Activated CD8-positive, alpha-beta T cell treated with anti-CD3 and anti-CD28 coated beads for 36 hours (primary cell): ENCODE measurements around the gene TFEB. TPM values are rescaled to one million over a fixed set of nuclear protein-coding genes. Genes with fewer than 3 reads are reported as not detected.

Experiments
- ATAC-seq: fragments of 200-7000 bp; cut with Tn5 transposase; one replicate; pipeline ENCODE4 v1.10.0; 2021; ENCODE audit warnings: mild to moderate bottlenecking, moderate library complexity
- CTCF ChIA-PET: fragments of 350-600 bp; sonication (Branson Sonifier 250); formaldehyde crosslinking; loops from one replicate; lab custom pipeline; 2021; ENCODE audit warnings: antibody characterized with exemption; lab: Charles Lee
- POLR2A ChIA-PET: fragments of 350-600 bp; sonication (Branson Sonifier 250); formaldehyde crosslinking; loops from one replicate; lab custom pipeline; 2021; ENCODE audit warnings: antibody characterized with exemption; lab: Charles Lee
- DNase-seq: peaks from one replicate; pipeline ENCODE4 v3.0.0-alpha.2; 2020
- H3K27ac Mint-ChIP-seq: one replicate; pipeline ENCODE4 v1.8.0; 2021; ENCODE audit warnings: mild to moderate bottlenecking, mixed read lengths
- H3K27me3 Mint-ChIP-seq: one replicate; pipeline ENCODE4 v1.8.0; 2021; ENCODE audit warnings: mixed read lengths
- H3K36me3 Mint-ChIP-seq: one replicate; pipeline ENCODE4 v1.8.0; 2021; ENCODE audit warnings: low read depth, mixed read lengths
- H3K4me1 Mint-ChIP-seq: one replicate; pipeline ENCODE4 v1.8.0; 2021; ENCODE audit warnings: low read depth, mixed read lengths
- H3K4me3 Mint-ChIP-seq: one replicate; pipeline ENCODE4 v1.8.0; 2021; ENCODE audit warnings: mild to moderate bottlenecking, moderate library complexity, mixed read lengths
- H3K9me3 Mint-ChIP-seq: one replicate; pipeline ENCODE4 v1.8.0; 2021; ENCODE audit warnings: mixed read lengths
- CTCF ChIP-seq: fragments of 200-600 bp; IDR thresholded peaks from one replicate; pipeline ENCODE4 v1.8.0; 2022; ENCODE audit warnings: antibody characterized with exemption, mild to moderate bottlenecking
- intact Hi-C: fragments of 100-400 bp; cut with micrococcal nuclease; formaldehyde crosslinking; loops from one replicate; pipeline ENCODE4 v1.10.0; 2022
- total RNA-seq, 2 experiments: library from RNA; stranded (reverse); gene quantifications; one replicate each; pipeline ENCODE4 v1.2.3, GENCODE V29; 2021

The TFEB gene
- total RNA-seq, 2 experiments from 2014 or later, result 14.6 to 15.9 TPM

GRCh38 chr6:41707565-41708200 lies 27.7 kb downstream of the TFEB start:
- intact Hi-C loops, result no loop called here
- POLR2A ChIA-PET, result interaction anchor here (1.0 to 1.9 kb wide), 2 partner anchors 22 to 164 kb away, joined by 3 to 8 read pairs; no protein-coding TSS in a partner anchor
- peaks cover 34% of the 10 kb centered on the region for H3K4me1 Mint-ChIP-seq
- H3K36me3 Mint-ChIP-seq, result peaks cover 9% of the 10 kb centered on the region
- no peak for TF ChIP-seq CTCF
- H3K4me3 Mint-ChIP-seq, result peak overlapping the region; percentile 61
- ATAC-seq (peak; percentile 25), DNase-seq (peak; percentile 53)
- no peaks in the 10 kb centered on the region for H3K27me3 Mint-ChIP-seq
- CTCF ChIA-PET, result interaction anchor here (0.6 to 4.0 kb wide), 10 partner anchors 8 to 79 kb away, joined by 3 to 30 read pairs (median 7); partner anchors contain the start of gene TFEB
- peak overlapping the region; percentile 96 for H3K27ac Mint-ChIP-seq
- no peaks in the 10 kb centered on the region for H3K9me3 Mint-ChIP-seq

GRCh38 chr6:41706876-41707564 lies 28.4 kb downstream of the TFEB start:
- Mint-ChIP-seq H3K27me3 (no peaks in the 10 kb centered on the region), H3K4me3 (peak overlapping the region; percentile 61), H3K4me1 (peaks cover 34% of the 10 kb centered on the region), H3K27ac (peak overlapping the region; percentile 96), H3K36me3 (peaks cover 9% of the 10 kb centered on the region), H3K9me3 (no peaks in the 10 kb centered on the region)
- intact Hi-C loops, result no loop called here
- ChIA-PET POLR2A (interaction anchor here (1.3 to 1.8 kb wide), 3 partner anchors 19 to 337 kb away, joined by 3 to 7 read pairs (median 4); no protein-coding TSS in a partner anchor), CTCF (interaction anchor here (0.6 to 4.0 kb wide), 12 partner anchors 9 to 80 kb away, joined by 3 to 30 read pairs (median 4); partner anchors contain the start of gene TFEB)
- TF ChIP-seq CTCF, result no peak
- ATAC-seq (peak; percentile 24), DNase-seq (peak; percentile 50)

GRCh38 chr6:41705996-41706835 lies 29.2 kb downstream of the TFEB start:
- Mint-ChIP-seq H3K36me3 (peaks cover 9% of the 10 kb centered on the region), H3K9me3 (no peaks in the 10 kb centered on the region), H3K4me1 (peaks cover 34% of the 10 kb centered on the region), H3K4me3 (peak overlapping the region; percentile 61), H3K27me3 (no peaks in the 10 kb centered on the region), H3K27ac (peak overlapping the region; percentile 96)
- ATAC-seq (peak; percentile 93), DNase-seq (peak; percentile 92)
- CTCF ChIA-PET, result interaction anchor here (0.6 to 4.0 kb wide), 17 partner anchors 10 to 103 kb away, joined by 3 to 30 read pairs (median 5); partner anchors contain the start of genes TFEB and TOMM6
- POLR2A ChIA-PET, result interaction anchor here (1.0 to 1.8 kb wide), 5 partner anchors 9 to 338 kb away, joined by 3 to 7 read pairs (median 4); no protein-coding TSS in a partner anchor
- peak; percentile 85 for TF ChIP-seq CTCF
- intact Hi-C loops, result no loop called here

- peak overlapping the region; percentile 96 for H3K27ac Mint-ChIP-seq
These were observed 30.0 kb downstream of the TFEB start for GRCh38 chr6:41705311-41705995.

More at GRCh38 chr6:41705311-41705995, 30.0 kb downstream of the TFEB start:
- ATAC-seq (no peak), DNase-seq (no peak)
- no peaks in the 10 kb centered on the region for H3K9me3 Mint-ChIP-seq
- H3K36me3 Mint-ChIP-seq, result peaks cover 9% of the 10 kb centered on the region
- no peak overlapping the region for H3K4me3 Mint-ChIP-seq
- H3K4me1 Mint-ChIP-seq, result peaks cover 34% of the 10 kb centered on the region
- intact Hi-C loops, result no loop called here
- CTCF ChIA-PET, result interaction anchor here (0.9 to 4.0 kb wide), 15 partner anchors 11 to 337 kb away, joined by 3 to 30 read pairs (median 6); partner anchors contain the start of genes TFEB and TOMM6
- no peaks in the 10 kb centered on the region for H3K27me3 Mint-ChIP-seq
- POLR2A ChIA-PET, result interaction anchor here (0.9 to 1.8 kb wide), 8 partner anchors 10 to 339 kb away, joined by 3 to 7 read pairs (median 3); no protein-coding TSS in a partner anchor
- no peak for TF ChIP-seq CTCF
